Natural killer cell (primary cell): ENCODE data around the gene DOK3. TPM values are rescaled to one million over a fixed set of nuclear protein-coding genes. Genes with fewer than 3 reads are reported as not detected.

Source experiments
- ATAC-seq, 3 donors: fragments of 150-1000 bp in 2 of 3; fragments of 200-7000 bp in 1 of 3; cut with Tn5 transposase; 1 replicate in 1 of 3; 2 replicates in 2 of 3; pipeline ENCODE4 v1.10.0; 2021; ENCODE audit warnings: mild to moderate bottlenecking in 2 of 3, moderate library complexity in 2 of 3
- DNase-seq, 2 donors: peaks; one replicate each; pipeline versions ENCODE4 v3.0.0 to v3.0.0-alpha.2; 2013 to 2021; ENCODE audit warnings: mixed read lengths in 1 of 2
- H3K27ac ChIP-seq: one replicate; pipeline ENCODE4 v1.5.1; 2013; ENCODE audit warnings: mild to moderate bottlenecking, low read length
- H3K27me3 ChIP-seq: one replicate; pipeline ENCODE4 v1.6.1; 2013; ENCODE audit warnings: low read length; ENCODE audit not compliant: control insufficient read depth, insufficient read depth
- H3K36me3 ChIP-seq: one replicate; pipeline ENCODE4 v1.6.1; 2013; ENCODE audit warnings: low read length; ENCODE audit not compliant: control insufficient read depth, insufficient read depth
- H3K4me1 ChIP-seq: one replicate; pipeline ENCODE4 v1.6.1; 2013; ENCODE audit warnings: low read length; ENCODE audit not compliant: control insufficient read depth, insufficient read depth
- H3K4me3 ChIP-seq: one replicate; pipeline ENCODE4 v1.5.1; 2013; ENCODE audit warnings: low read length
- H3K9me3 ChIP-seq: one replicate; pipeline ENCODE4 v1.6.1; 2013; ENCODE audit warnings: low read length; ENCODE audit not compliant: control insufficient read depth, insufficient read depth
- H3K27ac Mint-ChIP-seq, 2 donors: one replicate each; pipeline ENCODE4 v1.8.0; 2022; ENCODE audit warnings: mild to moderate bottlenecking in 2 of 2, mixed read lengths in 2 of 2, moderate library complexity in 1 of 2
- H3K27me3 Mint-ChIP-seq, 2 donors: one replicate each; pipeline ENCODE4 v1.8.0; 2022; ENCODE audit warnings: low read depth in 2 of 2, mixed read lengths in 2 of 2
- H3K36me3 Mint-ChIP-seq: one replicate; pipeline ENCODE4 v1.8.0; 2022; ENCODE audit warnings: mixed read lengths
- H3K4me1 Mint-ChIP-seq, 2 donors: one replicate each; pipeline ENCODE4 v1.8.0; 2022; ENCODE audit warnings: mixed read lengths in 2 of 2
- H3K4me3 Mint-ChIP-seq: one replicate; pipeline ENCODE4 v1.8.0; 2022; ENCODE audit warnings: mild to moderate bottlenecking, moderate library complexity, mixed read lengths
- H3K9me3 Mint-ChIP-seq, 2 donors: one replicate each; pipeline ENCODE4 v1.8.0; 2022; ENCODE audit warnings: mixed read lengths in 2 of 2
- WGBS: methylation state at CpG from one replicate; pipeline ENCODE4 v1.1.7; 2013; ENCODE audit warnings: missing lambda C conversion rate; ENCODE audit not compliant: insufficient coverage; 5-methylcytosine and 5-hydroxymethylcytosine counted together
- intact Hi-C: fragments of 100-400 bp; cut with micrococcal nuclease; formaldehyde crosslinking; loops from one replicate; pipeline ENCODE4 v1.14.2; 2022
- total RNA-seq, 4 donors: library from RNA; stranded (reverse); fragments of 120-200 nt in 1 of 4; gene quantifications; one replicate each; pipeline versions ENCODE4 v1.2.3 to v1.2.4, GENCODE V29; 2013 to 2022
- TF ChIP-seq, protein P1 (sequence below): fragments of 200-600 bp; IDR thresholded peaks from one replicate; pipeline ENCODE4 v1.8.0; 2022; ENCODE audit warnings: antibody characterized with exemption

The DOK3 gene
- total RNA-seq, 3 donors from 2014 or later (not counting 1 experiment from before 2014, with no cell fraction given), result 3.5 to 19.8 (median 9.1) TPM

DNA sequence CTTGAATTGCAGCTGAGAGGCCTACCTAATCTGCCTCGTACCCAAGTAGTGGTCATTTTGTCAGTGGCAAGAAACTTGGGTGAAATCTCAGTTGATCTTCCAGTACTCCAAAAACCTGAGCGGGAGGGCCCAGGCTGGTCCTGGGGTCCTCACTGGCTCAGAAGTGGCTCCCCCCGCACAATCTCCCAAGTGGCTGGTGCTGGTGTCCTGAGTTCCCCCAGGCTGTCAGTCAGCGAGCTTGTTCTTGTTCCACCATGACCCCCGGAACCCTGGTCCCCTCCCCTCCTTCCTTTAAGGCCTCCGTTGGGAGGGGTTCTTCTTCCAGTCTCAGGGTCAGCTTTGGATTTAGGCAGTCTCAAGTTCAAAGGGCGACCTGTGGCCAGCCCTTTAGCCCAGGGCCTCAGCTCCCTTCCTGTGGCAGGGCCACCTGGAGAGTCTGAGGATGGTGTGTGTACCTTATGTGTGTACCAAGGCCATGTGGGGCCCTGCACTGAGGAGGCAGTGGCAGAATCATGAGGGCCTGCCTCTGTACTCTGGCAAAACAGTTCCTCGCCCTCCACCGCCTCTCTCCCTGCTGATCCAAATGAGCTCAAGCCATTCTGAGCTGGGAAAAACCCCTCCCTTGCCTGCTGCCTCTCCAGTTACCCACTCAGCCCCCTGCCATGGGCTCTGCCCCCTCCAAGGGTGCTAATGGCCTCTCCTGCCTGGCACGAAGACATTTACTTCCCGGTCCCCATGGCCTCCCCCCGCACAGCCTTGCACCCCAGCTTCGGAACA is 31.7 kb downstream of the DOK3 start:
- TF ChIP-seq, protein P1, sequence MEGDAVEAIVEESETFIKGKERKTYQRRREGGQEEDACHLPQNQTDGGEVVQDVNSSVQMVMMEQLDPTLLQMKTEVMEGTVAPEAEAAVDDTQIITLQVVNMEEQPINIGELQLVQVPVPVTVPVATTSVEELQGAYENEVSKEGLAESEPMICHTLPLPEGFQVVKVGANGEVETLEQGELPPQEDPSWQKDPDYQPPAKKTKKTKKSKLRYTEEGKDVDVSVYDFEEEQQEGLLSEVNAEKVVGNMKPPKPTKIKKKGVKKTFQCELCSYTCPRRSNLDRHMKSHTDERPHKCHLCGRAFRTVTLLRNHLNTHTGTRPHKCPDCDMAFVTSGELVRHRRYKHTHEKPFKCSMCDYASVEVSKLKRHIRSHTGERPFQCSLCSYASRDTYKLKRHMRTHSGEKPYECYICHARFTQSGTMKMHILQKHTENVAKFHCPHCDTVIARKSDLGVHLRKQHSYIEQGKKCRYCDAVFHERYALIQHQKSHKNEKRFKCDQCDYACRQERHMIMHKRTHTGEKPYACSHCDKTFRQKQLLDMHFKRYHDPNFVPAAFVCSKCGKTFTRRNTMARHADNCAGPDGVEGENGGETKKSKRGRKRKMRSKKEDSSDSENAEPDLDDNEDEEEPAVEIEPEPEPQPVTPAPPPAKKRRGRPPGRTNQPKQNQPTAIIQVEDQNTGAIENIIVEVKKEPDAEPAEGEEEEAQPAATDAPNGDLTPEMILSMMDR, result no peak
- Histone ChIP-seq H3K27ac (no peak overlapping the region), H3K9me3 (no peaks in the 10 kb centered on the region), H3K27me3 (peaks cover 8% of the 10 kb centered on the region), H3K36me3 (no peaks in the 10 kb centered on the region), H3K4me1 (peaks cover 34% of the 10 kb centered on the region), H3K4me3 (no peak overlapping the region)
- DNase-seq (no peak), ATAC-seq (no peak)
- intact Hi-C loops, result no loop called here
- WGBS, result 98% methylated on average over 13 of the region's 13 CpGs
- peak overlapping the region; percentile 83 to 92 for H3K27ac Mint-ChIP-seq
- H3K9me3 Mint-ChIP-seq, result no peaks in the 10 kb centered on the region
- no peak overlapping the region for H3K4me3 Mint-ChIP-seq
- H3K36me3 Mint-ChIP-seq, result no peaks in the 10 kb centered on the region
- peaks cover 0 to 16% of the 10 kb centered on the region in 2 donors for H3K27me3 Mint-ChIP-seq
- peaks cover 17 to 47% of the 10 kb centered on the region in 2 donors for H3K4me1 Mint-ChIP-seq

DNA sequence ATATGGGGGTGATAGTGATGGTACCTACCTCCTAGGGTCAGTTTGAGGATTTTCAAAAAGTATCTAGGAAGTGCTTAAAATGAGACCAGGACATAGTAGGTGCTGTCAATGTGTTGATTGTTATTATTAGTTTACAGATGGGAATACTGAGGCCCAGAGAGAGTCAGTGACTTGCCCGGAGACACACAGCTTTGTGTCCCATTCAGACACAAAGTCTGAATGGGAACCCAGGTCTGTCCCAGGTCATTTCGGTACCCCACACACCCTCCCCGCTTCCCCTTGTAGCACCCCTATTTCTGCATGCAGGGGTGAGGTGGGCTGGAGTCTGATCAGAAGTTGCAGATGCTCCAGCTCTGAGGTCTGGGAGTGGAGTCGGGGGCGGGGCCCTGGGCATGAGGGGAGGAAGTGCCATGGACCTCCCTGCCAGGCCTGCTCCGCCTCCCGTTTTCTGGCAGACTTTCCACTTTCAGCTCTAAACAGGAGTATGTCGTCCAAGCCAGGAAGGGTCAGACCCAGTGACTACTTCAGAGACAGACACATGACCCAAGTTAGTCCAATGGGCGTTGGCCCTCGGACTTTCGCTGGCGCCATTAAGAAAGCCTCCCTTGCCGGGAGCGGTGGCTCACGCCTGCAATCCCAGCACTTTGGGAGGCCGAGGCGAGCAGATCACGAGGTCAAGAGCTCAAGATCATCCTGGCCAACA is 32.9 kb downstream of the DOK3 start:
- peaks cover 45% of the 10 kb centered on the region for H3K4me1 ChIP-seq
- no peak overlapping the region for H3K4me3 ChIP-seq
- no peak overlapping the region for H3K4me3 Mint-ChIP-seq
- H3K4me1 Mint-ChIP-seq, result peaks cover 17 to 56% of the 10 kb centered on the region in 2 donors
- DNase-seq, result no peak
- H3K9me3 Mint-ChIP-seq, result no peaks in the 10 kb centered on the region
- no peaks in the 10 kb centered on the region for H3K36me3 Mint-ChIP-seq
- H3K27ac Mint-ChIP-seq, result peak overlapping the region in 1 of 2 donors; percentile 48
- peaks cover 0 to 16% of the 10 kb centered on the region in 2 donors for H3K27me3 Mint-ChIP-seq
- H3K27me3 ChIP-seq, result peaks cover 15% of the 10 kb centered on the region
- no peak for ATAC-seq
- no peak overlapping the region for H3K27ac ChIP-seq
- TF ChIP-seq, protein P1, result no peak
- intact Hi-C loops, result no loop called here
- no peaks in the 10 kb centered on the region for H3K9me3 ChIP-seq
- no peaks in the 10 kb centered on the region for H3K36me3 ChIP-seq
- WGBS, result 96% methylated on average over 18 of the region's 18 CpGs

DNA sequence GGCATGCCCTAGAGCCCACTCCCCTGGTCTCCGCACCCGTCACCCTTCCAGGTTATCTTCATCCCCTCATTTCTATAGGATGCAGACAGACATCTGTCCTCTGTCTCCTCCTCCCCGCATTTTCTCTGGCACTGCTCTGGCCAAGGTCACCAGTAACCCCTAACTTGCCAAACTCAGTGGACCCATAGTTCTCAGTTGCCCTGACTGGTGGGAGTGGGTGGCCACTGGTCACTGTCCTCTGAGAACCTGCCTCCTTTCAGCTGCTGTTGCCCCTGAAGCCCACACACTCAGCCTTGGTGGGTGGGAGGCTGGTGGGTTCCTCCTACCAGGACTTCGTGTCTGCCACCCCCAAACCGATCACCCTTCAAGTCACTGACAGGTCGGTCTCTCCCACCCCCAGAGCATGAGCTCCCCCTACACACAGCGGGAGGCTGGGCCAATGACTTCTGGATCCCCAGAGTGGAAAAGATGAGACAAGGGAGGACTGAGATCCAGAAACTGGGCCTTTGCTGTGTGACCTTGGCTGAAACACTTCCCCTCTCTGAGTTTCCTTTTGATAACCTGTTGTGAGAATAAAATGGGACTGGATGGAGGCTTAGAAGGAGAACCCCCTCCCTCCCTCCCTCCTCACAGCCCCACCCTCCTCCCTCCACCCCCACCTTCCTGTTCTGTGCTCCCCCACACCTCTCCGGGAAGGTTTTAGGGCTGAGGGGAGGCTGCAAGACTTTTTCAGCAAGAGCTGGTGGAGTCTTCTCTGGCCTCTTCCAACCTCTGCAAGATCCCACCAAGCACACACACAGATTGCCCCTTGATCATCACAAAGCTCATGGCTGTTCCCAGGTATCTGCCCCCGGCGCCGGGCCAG is 33.8 kb downstream of the DOK3 start:
- H3K9me3 Mint-ChIP-seq, result no peaks in the 10 kb centered on the region
- peaks cover 0 to 16% of the 10 kb centered on the region in 2 donors for H3K27me3 Mint-ChIP-seq
- DNase-seq (no peak), ATAC-seq (no peak)
- Histone ChIP-seq H3K27me3 (peaks cover 15% of the 10 kb centered on the region), H3K27ac (no peak overlapping the region), H3K4me3 (no peak overlapping the region), H3K9me3 (no peaks in the 10 kb centered on the region), H3K36me3 (no peaks in the 10 kb centered on the region), H3K4me1 (peaks cover 50% of the 10 kb centered on the region)
- peak overlapping the region; percentile 63 for H3K4me3 Mint-ChIP-seq
- TF ChIP-seq, protein P1, result no peak
- peaks cover 17 to 61% of the 10 kb centered on the region in 2 donors for H3K4me1 Mint-ChIP-seq
- 81% methylated on average over 9 of the region's 11 CpGs for WGBS
- no peaks in the 10 kb centered on the region for H3K36me3 Mint-ChIP-seq
- peak overlapping the region in 1 of 2 donors; percentile 48 for H3K27ac Mint-ChIP-seq
- intact Hi-C loops, result no loop called here
